OCI-LY1 (cell line): ENCODE results near the gene PCK1.

Experiments
- H2AFZ ChIP-seq: fragments of 200-600 bp; sonication (generic), shearing (Covaris generic); 2 replicates; pipeline ENCODE4 v1.6.0; 2014; ENCODE audit warnings: antibody characterized with exemption, mild to moderate bottlenecking, low read length
- H3F3A ChIP-seq: fragments of 200-600 bp; sonication (generic), shearing (Covaris generic); 2 replicates; pipeline ENCODE4 v1.6.0; 2014; ENCODE audit warnings: mild to moderate bottlenecking, antibody characterized with exemption, low read length, moderate library complexity; ENCODE audit not compliant: insufficient read depth
- H3K27ac ChIP-seq: fragments of 200-600 bp; sonication (generic); 2 replicates; pipeline ENCODE4 v1.5.1; 2014; ENCODE audit warnings: low read length, mixed run types, mild to moderate bottlenecking, low read depth; ENCODE audit not compliant: poor library complexity, severe bottlenecking
- H3K27me3 ChIP-seq: fragments of 200-600 bp; sonication (generic); 2 replicates; pipeline ENCODE4 v1.6.0; 2014; ENCODE audit warnings: antibody characterized with exemption, mild to moderate bottlenecking, low read length, moderate library complexity; ENCODE audit not compliant: insufficient read depth
- H3K36me3 ChIP-seq: fragments of 200-600 bp; sonication (generic); 2 replicates; pipeline ENCODE4 v1.6.1; 2014; ENCODE audit warnings: mild to moderate bottlenecking, antibody characterized with exemption, low read length, moderate library complexity, mixed read lengths; ENCODE audit not compliant: insufficient read depth
- H3K4me1 ChIP-seq: fragments of 200-600 bp; sonication (generic); 2 replicates; pipeline ENCODE4 v1.5.1; 2014; ENCODE audit warnings: mild to moderate bottlenecking, low read length, moderate library complexity; ENCODE audit not compliant: insufficient read depth, severe bottlenecking
- H3K4me2 ChIP-seq: fragments of 200-600 bp; sonication (generic), shearing (Covaris generic); 2 replicates; pipeline ENCODE4 v1.6.1; 2014; ENCODE audit warnings: low read length
- H3K4me3 ChIP-seq: fragments of 200-600 bp; sonication (generic); 2 replicates; pipeline ENCODE4 v1.5.1; 2014; ENCODE audit warnings: low read length, low read depth, mild to moderate bottlenecking, mixed read lengths; ENCODE audit not compliant: poor library complexity, severe bottlenecking
- H3K79me2 ChIP-seq: fragments of 200-600 bp; shearing (Covaris generic); 2 replicates; pipeline ENCODE4 v1.6.1; 2016; ENCODE audit warnings: mixed run types, low read length, mixed read lengths; ENCODE audit not compliant: insufficient read depth
- H3K9ac ChIP-seq: fragments of 200-600 bp; sonication (generic), shearing (Covaris generic); 2 replicates; pipeline ENCODE4 v1.6.1; 2014; ENCODE audit warnings: mild to moderate bottlenecking, low read length, mixed read lengths
- H3K9me2 ChIP-seq: fragments of 200-600 bp; sonication (generic), shearing (Covaris generic); 2 replicates; pipeline ENCODE4 v1.6.1; 2014; ENCODE audit warnings: low read depth, mild to moderate bottlenecking, low read length, mixed read lengths
- H3K9me3 ChIP-seq: fragments of 200-600 bp; shearing (Covaris generic); 2 replicates; pipeline ENCODE4 v1.6.1; 2014; ENCODE audit warnings: low read length, mixed read lengths
- H4K20me1 ChIP-seq: fragments of 200-600 bp; sonication (generic), shearing (Covaris generic); 2 replicates; pipeline ENCODE4 v1.6.0; 2016; ENCODE audit warnings: mild to moderate bottlenecking, low read length; ENCODE audit not compliant: insufficient read depth
- EZH2 ChIP-seq: fragments of 200-600 bp; sonication (generic), shearing (Covaris generic); IDR thresholded peaks from 2 replicates; pipeline ENCODE4 v1.8.0; 2017; ENCODE audit warnings: borderline replicate concordance, mixed run types, mild to moderate bottlenecking, antibody characterized with exemption, low read length, moderate library complexity, mixed read lengths
- TF ChIP-seq, protein P1 (sequence below): fragments of 200-600 bp; sonication (generic), shearing (Covaris generic); IDR thresholded peaks from 2 replicates; pipeline ENCODE4 v1.5.1; 2017; ENCODE audit warnings: mild to moderate bottlenecking, antibody characterized with exemption, low read length, moderate library complexity, mixed read lengths

PCK1 gene

DNA sequence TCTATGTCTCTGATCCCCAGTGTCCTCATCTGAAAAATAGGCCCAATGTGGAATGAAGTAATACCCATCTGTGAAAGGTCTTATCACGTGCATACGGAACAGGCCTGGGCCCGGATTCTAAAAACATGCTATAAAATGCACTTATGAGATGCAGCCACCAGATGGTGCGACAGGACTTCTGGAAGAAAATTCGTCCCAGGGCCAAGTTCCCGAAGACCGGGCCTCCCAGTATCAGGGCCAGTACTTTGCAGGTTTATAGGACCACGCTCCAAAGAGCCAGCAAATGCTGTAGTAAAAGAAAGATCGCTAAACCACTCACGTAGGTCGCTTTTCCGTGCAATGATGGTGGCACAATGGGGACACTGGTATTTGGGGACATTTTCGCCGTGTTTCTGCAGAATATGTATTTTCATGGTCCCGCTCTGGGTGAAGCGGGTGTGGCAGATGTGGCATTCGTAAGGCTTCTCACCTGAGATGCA, 46.6 kb upstream of the PCK1 start:
- H3K4me2 ChIP-seq = no peak overlapping the region
- no peak for TF ChIP-seq EZH2
- TF ChIP-seq, protein P1, sequence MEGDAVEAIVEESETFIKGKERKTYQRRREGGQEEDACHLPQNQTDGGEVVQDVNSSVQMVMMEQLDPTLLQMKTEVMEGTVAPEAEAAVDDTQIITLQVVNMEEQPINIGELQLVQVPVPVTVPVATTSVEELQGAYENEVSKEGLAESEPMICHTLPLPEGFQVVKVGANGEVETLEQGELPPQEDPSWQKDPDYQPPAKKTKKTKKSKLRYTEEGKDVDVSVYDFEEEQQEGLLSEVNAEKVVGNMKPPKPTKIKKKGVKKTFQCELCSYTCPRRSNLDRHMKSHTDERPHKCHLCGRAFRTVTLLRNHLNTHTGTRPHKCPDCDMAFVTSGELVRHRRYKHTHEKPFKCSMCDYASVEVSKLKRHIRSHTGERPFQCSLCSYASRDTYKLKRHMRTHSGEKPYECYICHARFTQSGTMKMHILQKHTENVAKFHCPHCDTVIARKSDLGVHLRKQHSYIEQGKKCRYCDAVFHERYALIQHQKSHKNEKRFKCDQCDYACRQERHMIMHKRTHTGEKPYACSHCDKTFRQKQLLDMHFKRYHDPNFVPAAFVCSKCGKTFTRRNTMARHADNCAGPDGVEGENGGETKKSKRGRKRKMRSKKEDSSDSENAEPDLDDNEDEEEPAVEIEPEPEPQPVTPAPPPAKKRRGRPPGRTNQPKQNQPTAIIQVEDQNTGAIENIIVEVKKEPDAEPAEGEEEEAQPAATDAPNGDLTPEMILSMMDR = peak; percentile 70
- H3K9ac ChIP-seq = no peak overlapping the region
- no peaks in the 10 kb centered on the region for H3K4me1 ChIP-seq
- no peaks in the 10 kb centered on the region for H3K36me3 ChIP-seq
- H3K27me3 ChIP-seq = no peaks in the 10 kb centered on the region
- no peaks in the 10 kb centered on the region for H3K9me2 ChIP-seq
- H3K27ac ChIP-seq = no peak overlapping the region
- H4K20me1 ChIP-seq = no peaks in the 10 kb centered on the region
- no peak overlapping the region for H2AFZ ChIP-seq
- no peaks in the 10 kb centered on the region for H3F3A ChIP-seq
- no peaks in the 10 kb centered on the region for H3K9me3 ChIP-seq
- no peaks in the 10 kb centered on the region for H3K79me2 ChIP-seq
- no peak overlapping the region for H3K4me3 ChIP-seq

DNA sequence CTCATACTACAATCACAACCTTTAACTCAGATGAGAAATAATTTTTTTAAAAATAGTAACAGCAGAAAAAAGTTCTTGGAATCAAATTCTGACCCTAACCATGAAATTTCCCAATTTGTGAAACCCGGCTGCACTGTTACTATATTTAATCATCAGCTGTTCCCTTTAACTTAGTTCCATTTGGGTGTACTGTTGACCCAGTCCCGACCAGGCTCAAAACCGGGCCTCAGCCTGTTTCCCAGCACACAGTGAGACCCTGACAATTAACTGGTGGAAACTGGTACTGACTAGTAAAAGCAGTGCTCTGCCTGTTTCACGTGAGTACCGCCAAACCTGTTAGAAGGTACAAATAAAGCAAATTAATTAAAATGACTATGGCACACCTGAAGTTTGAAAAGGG, 43.0 kb upstream of the PCK1 start:
- no peaks in the 10 kb centered on the region for H4K20me1 ChIP-seq
- TF ChIP-seq EZH2 = no peak
- TF ChIP-seq, protein P1 = no peak
- H3K4me1 ChIP-seq = no peaks in the 10 kb centered on the region
- H2AFZ ChIP-seq = no peak overlapping the region
- H3F3A ChIP-seq = no peaks in the 10 kb centered on the region
- H3K36me3 ChIP-seq = no peaks in the 10 kb centered on the region
- no peaks in the 10 kb centered on the region for H3K79me2 ChIP-seq
- no peaks in the 10 kb centered on the region for H3K9me3 ChIP-seq
- no peaks in the 10 kb centered on the region for H3K27me3 ChIP-seq
- H3K27ac ChIP-seq = no peak overlapping the region
- no peak overlapping the region for H3K9ac ChIP-seq
- no peak overlapping the region for H3K4me3 ChIP-seq
- no peaks in the 10 kb centered on the region for H3K9me2 ChIP-seq
- H3K4me2 ChIP-seq = no peak overlapping the region

DNA sequence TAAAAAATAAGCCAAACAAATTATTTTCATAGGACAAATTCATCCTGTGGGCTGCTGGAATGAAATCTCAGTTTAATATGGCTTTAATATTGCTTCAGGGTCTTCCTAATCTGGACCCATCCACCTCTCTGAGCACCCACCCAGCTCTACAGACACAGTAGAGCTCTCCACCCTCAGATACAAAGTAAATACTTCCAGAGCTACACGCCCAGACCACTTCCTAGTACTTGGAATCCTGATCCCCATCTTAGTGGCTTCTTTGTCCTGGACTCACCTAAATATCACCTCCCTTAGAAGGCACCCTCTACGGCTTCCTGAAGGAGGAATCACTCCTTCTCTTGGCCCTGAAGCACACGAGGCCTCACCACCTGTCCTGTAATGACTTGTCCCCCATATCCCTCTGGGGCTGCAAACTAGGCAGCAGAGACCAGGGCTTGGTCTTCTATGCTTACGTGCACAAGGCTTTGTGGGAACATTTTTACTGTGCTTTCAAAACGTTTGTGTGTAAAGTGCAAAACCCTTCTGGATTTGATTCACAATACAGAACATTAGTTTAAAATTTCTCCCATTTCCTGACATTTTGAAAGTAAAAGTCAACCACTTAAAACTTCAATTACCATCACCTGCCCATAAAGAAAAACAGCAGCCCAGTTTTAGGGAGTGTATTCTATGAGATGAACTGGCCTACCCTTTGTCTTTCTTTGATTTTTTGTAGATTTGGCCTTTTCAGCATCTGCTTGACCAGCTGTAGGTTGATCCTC, 38.4 kb upstream of the PCK1 start:
- Histone ChIP-seq H3K27me3 (no peaks in the 10 kb centered on the region), H3K79me2 (no peaks in the 10 kb centered on the region), H3K27ac (no peak overlapping the region), H3K4me2 (no peak overlapping the region), H3K4me1 (no peaks in the 10 kb centered on the region), H3K36me3 (no peaks in the 10 kb centered on the region), H4K20me1 (no peaks in the 10 kb centered on the region), H3F3A (no peaks in the 10 kb centered on the region), H3K9ac (no peak overlapping the region), H3K9me2 (no peaks in the 10 kb centered on the region), H3K4me3 (no peak overlapping the region), H2AFZ (no peak overlapping the region), H3K9me3 (no peaks in the 10 kb centered on the region)
- TF ChIP-seq, protein P1 = no peak
- no peak for TF ChIP-seq EZH2
